ENCODE data around the gene CFDP1.
A peak's percentile ranks its signal among the peaks of the same experiment; 100 is the strongest.
"Not testable (repeated sequence)": the region's sequence is repeated elsewhere in the genome, so short reads cannot be mapped to it uniquely, and the experiment has no call there.

Gene CFDP1

GRCh38 chr16:75432828-75433731 is at the start of gene CFDP1:
TSS of gene CFDP1 (minus strand) at chr16:75433503. CDS start at chr16:75433352, 151 bp downstream.
- peak; percentile 98 for DNase-seq (ENCODE audit: low spot score)

- DNase-seq (ENCODE audit: low spot score): no peak
Measured at GRCh38 chr16:75482434-75483205, 49.3 kb upstream of the CFDP1 start.

- DNase-seq (ENCODE audit: low spot score): no peak
Measured at GRCh38 chr16:75481475-75481874, 48.2 kb upstream of the CFDP1 start.

- DNase-seq (ENCODE audit: low spot score): no peak
Measured at GRCh38 chr16:75479421-75479990, 46.2 kb upstream of the CFDP1 start.

GRCh38 chr16:75478480-75479345 is 45.4 kb upstream of the CFDP1 start:
- DNase-seq (ENCODE audit: low spot score): no peak

GRCh38 chr16:75477680-75478473 is 44.6 kb upstream of the CFDP1 start:
- DNase-seq (ENCODE audit: low spot score): no peak

- no peak for DNase-seq (ENCODE audit: low spot score)
Measured at GRCh38 chr16:75476817-75477216, 43.5 kb upstream of the CFDP1 start.

GRCh38 chr16:75475420-75475847 is 42.1 kb upstream of the CFDP1 start:
- no peak for DNase-seq (ENCODE audit: low spot score)

GRCh38 chr16:75472908-75473877 is 39.9 kb upstream of the CFDP1 start:
- DNase-seq (ENCODE audit: low spot score): no peak

GRCh38 chr16:75471723-75472633 is 38.7 kb upstream of the CFDP1 start:
- peak; percentile 69 for DNase-seq (ENCODE audit: low spot score)

GRCh38 chr16:75466760-75467159 is 33.5 kb upstream of the CFDP1 start:
- no peak for DNase-seq (ENCODE audit: low spot score)

GRCh38 chr16:75464122-75464918 is 31.0 kb upstream of the CFDP1 start, which contains the start of gene TMEM170A:
TSS of gene TMEM170A (minus strand) at chr16:75464689. CDS start at chr16:75464600, 89 bp downstream.
- DNase-seq (ENCODE audit: low spot score): peak; percentile 97

GRCh38 chr16:75463389-75464121 is 30.3 kb upstream of the CFDP1 start:
- DNase-seq (ENCODE audit: low spot score): not testable (repeated sequence)

GRCh38 chr16:75462806-75463205 is 29.5 kb upstream of the CFDP1 start:
- DNase-seq (ENCODE audit: low spot score): no peak

- DNase-seq (ENCODE audit: low spot score): no peak
Measured at GRCh38 chr16:75461575-75461974, 28.3 kb upstream of the CFDP1 start.

- DNase-seq (ENCODE audit: low spot score): no peak
Measured at GRCh38 chr16:75460446-75460845, 27.1 kb upstream of the CFDP1 start.

- DNase-seq (ENCODE audit: low spot score): no peak
Measured at GRCh38 chr16:75459691-75460090, 26.4 kb upstream of the CFDP1 start.

All from hematopoietic multipotent progenitor cell treated with erythropoietin and hydrocortisone succinate and interleukin-3 and kit ligand, for 15 days (in vitro differentiated cells).